HG02623 (cell line): ENCODE measurements around the gene ANAPC2.

Source experiments
- ATAC-seq: cut with Tn5 transposase; IDR thresholded peaks from one replicate; pipeline ENCODE4 v1.9.1; 2021; ENCODE audit warnings: moderate library complexity; ENCODE audit not compliant: unreplicated experiment

ANAPC2 gene

GRCh38 chr9:137178201-137178938 is 10.0 kb downstream of the ANAPC2 start:
- ATAC-seq = no peak

- no peak for ATAC-seq
These were observed 11.8 kb downstream of the ANAPC2 start for GRCh38 chr9:137176302-137177182.

- ATAC-seq = no peak
These were observed 12.9 kb downstream of the ANAPC2 start for GRCh38 chr9:137175345-137175961.

- ATAC-seq = no peak
These were observed 13.6 kb downstream of the ANAPC2 start for GRCh38 chr9:137174722-137175293.

- ATAC-seq = no peak
These were observed 14.3 kb downstream of the ANAPC2 start for GRCh38 chr9:137173796-137174664.

- no peak for ATAC-seq
These were observed 15.2 kb downstream of the ANAPC2 start for GRCh38 chr9:137172901-137173795.

- no peak for ATAC-seq
These were observed 17.0 kb downstream of the ANAPC2 start for GRCh38 chr9:137171149-137171900.

GRCh38 chr9:137170486-137171148 is 17.7 kb downstream of the ANAPC2 start:
- ATAC-seq = no peak

GRCh38 chr9:137169896-137170358 is 18.4 kb downstream of the ANAPC2 start, which contains the start of gene LRRC26:
LRRC26 (minus strand) TSS chr9:137170051; CDS start chr9:137169943, 108 bp downstream.
- no peak for ATAC-seq

- ATAC-seq = no peak
These were observed 19.2 kb downstream of the ANAPC2 start for GRCh38 chr9:137168904-137169856.

GRCh38 chr9:137168573-137168903 is 19.8 kb downstream of the ANAPC2 start:
- ATAC-seq = no peak

- no peak for ATAC-seq
These were observed 20.4 kb downstream of the ANAPC2 start for GRCh38 chr9:137167747-137168572.

- no peak for ATAC-seq
These were observed 21.0 kb downstream of the ANAPC2 start for GRCh38 chr9:137167277-137167746.

- ATAC-seq = no peak
These were observed 21.8 kb downstream of the ANAPC2 start for GRCh38 chr9:137166380-137167229.

- ATAC-seq = no peak
These were observed 23.0 kb downstream of the ANAPC2 start for GRCh38 chr9:137165250-137165836.
